Spinal cord (tissue), 10 donors: ENCODE data around the gene CCNB2. TPM values are rescaled to one million over a fixed set of nuclear protein-coding genes. Genes with fewer than 3 reads are reported as not detected.

ENCODE experiments used
- DNase-seq, 6 donors: peaks; one replicate each; pipeline versions ENCODE4 v3.0.0 to v3.0.0-alpha.2; 2013 to 2015; ENCODE audit warnings: low spot score in 6 of 6, low read depth in 4 of 6
- H3K27ac ChIP-seq: one replicate; pipeline ENCODE4 v1.5.1; 2013; ENCODE audit warnings: low read depth, low read length, control low read depth
- H3K27me3 ChIP-seq: one replicate; pipeline ENCODE4 v1.6.1; 2013; ENCODE audit warnings: low read length; ENCODE audit not compliant: control insufficient read depth, insufficient read depth
- H3K36me3 ChIP-seq: one replicate; pipeline ENCODE4 v1.6.1; 2013; ENCODE audit warnings: low read length; ENCODE audit not compliant: control insufficient read depth, insufficient read depth
- H3K4me1 ChIP-seq: one replicate; pipeline ENCODE4 v1.6.1; 2013; ENCODE audit warnings: low read length; ENCODE audit not compliant: control insufficient read depth, insufficient read depth
- H3K4me3 ChIP-seq: one replicate; pipeline ENCODE4 v1.5.1; 2013; ENCODE audit warnings: low read depth, low read length, control low read depth
- H3K9me3 ChIP-seq: one replicate; pipeline ENCODE4 v1.6.1; 2013; ENCODE audit warnings: low read length; ENCODE audit not compliant: control insufficient read depth, insufficient read depth
- WGBS: methylation state at CpG from one replicate; pipeline ENCODE4 v1.1.5; 2013; ENCODE audit warnings: missing lambda C conversion rate; ENCODE audit not compliant: insufficient coverage; 5-methylcytosine and 5-hydroxymethylcytosine counted together
- polyA plus RNA-seq, 2 donors: library from polyadenylated mRNA; unstranded; fragments of 120-200 nt; gene quantifications; one replicate each; pipeline ENCODE4 v1.2.1, GENCODE V29; 2013; ENCODE audit not compliant: insufficient read length in 2 of 2
- total RNA-seq, 2 donors: library from RNA; depleted of rRNA in 1 of 2; stranded (reverse); fragments of 120-200 nt in 1 of 2; fragments of >200 nt in 1 of 2; gene quantifications; one replicate each; pipeline versions ENCODE4 v1.2.3 to v1.2.4, GENCODE V29; 2013 to 2014
- donor health status: healthy.

Gene CCNB2
- total and polyA plus RNA-seq, 4 donors, result 11.2 to 18.8 (median 16.4) TPM

GRCh38 chr15:59147666-59148065 is 42.7 kb downstream of the CCNB2 start:
- Histone ChIP-seq H3K27me3 (no peaks in the 10 kb centered on the region), H3K27ac (no peak overlapping the region), H3K36me3 (peaks cover 8% of the 10 kb centered on the region), H3K4me1 (no peaks in the 10 kb centered on the region), H3K9me3 (no peaks in the 10 kb centered on the region), H3K4me3 (no peak overlapping the region)
- WGBS, result 90% methylated on average over 3 of the region's 5 CpGs
- DNase-seq, result no peak

- Histone ChIP-seq H3K27ac (no peak overlapping the region), H3K4me3 (no peak overlapping the region), H3K27me3 (no peaks in the 10 kb centered on the region), H3K4me1 (no peaks in the 10 kb centered on the region), H3K36me3 (peaks cover 6% of the 10 kb centered on the region), H3K9me3 (no peaks in the 10 kb centered on the region)
- no CpG with 5 or more reads among the region's 2 CpGs for WGBS
- peak in 1 of 6 donors; percentile 55 for DNase-seq
Observed at GRCh38 chr15:59148153-59148833, 43.3 kb downstream of the CCNB2 start.

GRCh38 chr15:59150185-59150584 is 45.2 kb downstream of the CCNB2 start:
- no peaks in the 10 kb centered on the region for H3K27me3 ChIP-seq
- peaks cover 11% of the 10 kb centered on the region for H3K36me3 ChIP-seq
- no peak overlapping the region for H3K4me3 ChIP-seq
- WGBS, result 81% methylated on average over 2 of the region's 2 CpGs
- H3K4me1 ChIP-seq, result no peaks in the 10 kb centered on the region
- no peaks in the 10 kb centered on the region for H3K9me3 ChIP-seq
- peak in 1 of 6 donors; percentile 46 for DNase-seq
- no peak overlapping the region for H3K27ac ChIP-seq

GRCh38 chr15:59152694-59153450 is 47.9 kb downstream of the CCNB2 start:
- 100% methylated on average over 4 of the region's 6 CpGs for WGBS
- no peaks in the 10 kb centered on the region for H3K4me1 ChIP-seq
- H3K27me3 ChIP-seq, result no peaks in the 10 kb centered on the region
- peaks cover 11% of the 10 kb centered on the region for H3K36me3 ChIP-seq
- H3K9me3 ChIP-seq, result no peaks in the 10 kb centered on the region
- H3K27ac ChIP-seq, result no peak overlapping the region
- no peak overlapping the region for H3K4me3 ChIP-seq
- DNase-seq, result no peak

- Histone ChIP-seq H3K27ac (no peak overlapping the region), H3K9me3 (no peaks in the 10 kb centered on the region), H3K4me1 (no peaks in the 10 kb centered on the region), H3K36me3 (peaks cover 11% of the 10 kb centered on the region), H3K4me3 (no peak overlapping the region), H3K27me3 (no peaks in the 10 kb centered on the region)
- no peak for DNase-seq
- WGBS, result 86% methylated on average over 7 of the region's 8 CpGs
Observed at GRCh38 chr15:59153466-59153865, 48.5 kb downstream of the CCNB2 start.

GRCh38 chr15:59154243-59154642 is 49.3 kb downstream of the CCNB2 start:
- DNase-seq, result no peak
- H3K36me3 ChIP-seq, result peaks cover 16% of the 10 kb centered on the region
- no peaks in the 10 kb centered on the region for H3K27me3 ChIP-seq
- no peak overlapping the region for H3K4me3 ChIP-seq
- no peaks in the 10 kb centered on the region for H3K4me1 ChIP-seq
- no peak overlapping the region for H3K27ac ChIP-seq
- H3K9me3 ChIP-seq, result no peaks in the 10 kb centered on the region
- 78% methylated on average over 7 of the region's 8 CpGs for WGBS

- WGBS, result 93% methylated on average over 4 of the region's 4 CpGs
- Histone ChIP-seq H3K27me3 (no peaks in the 10 kb centered on the region), H3K4me1 (no peaks in the 10 kb centered on the region), H3K27ac (no peak overlapping the region), H3K36me3 (peaks cover 16% of the 10 kb centered on the region), H3K4me3 (no peak overlapping the region), H3K9me3 (no peaks in the 10 kb centered on the region)
- no peak for DNase-seq
Observed at GRCh38 chr15:59155431-59155830, 50.5 kb downstream of the CCNB2 start.

- DNase-seq, result no peak
- Histone ChIP-seq H3K36me3 (peaks cover 14% of the 10 kb centered on the region), H3K4me3 (no peak overlapping the region), H3K27me3 (no peaks in the 10 kb centered on the region), H3K27ac (no peak overlapping the region), H3K4me1 (no peaks in the 10 kb centered on the region), H3K9me3 (no peaks in the 10 kb centered on the region)
- WGBS, result 100% methylated on average over 3 of the region's 5 CpGs
Observed at GRCh38 chr15:59157396-59157795, 52.5 kb downstream of the CCNB2 start.

GRCh38 chr15:59157840-59158700 is 53.1 kb downstream of the CCNB2 start:
- Histone ChIP-seq H3K4me1 (no peaks in the 10 kb centered on the region), H3K4me3 (no peak overlapping the region), H3K9me3 (no peaks in the 10 kb centered on the region), H3K27ac (no peak overlapping the region), H3K36me3 (peaks cover 14% of the 10 kb centered on the region), H3K27me3 (no peaks in the 10 kb centered on the region)
- peak in 1 of 6 donors; percentile 67 for DNase-seq
- WGBS, result 88% methylated on average over 4 of the region's 9 CpGs
